H9 (cell line): ENCODE measurements around the gene SLC35E3. TPM values are rescaled to one million over a fixed set of nuclear protein-coding genes. Genes with fewer than 3 reads are reported as not detected.

ENCODE experiments used
- DNase-seq: peaks from one replicate; pipeline ENCODE4 v3.0.0-alpha.2; 2017
- H2AFZ ChIP-seq: one replicate; pipeline ENCODE4 v1.6.1; 2013; ENCODE audit warnings: mild to moderate bottlenecking, low read length, control low read depth, moderate library complexity
- H2AK5ac ChIP-seq: 2 replicates; pipeline ENCODE4 v1.6.1; 2013; ENCODE audit warnings: low read length, control low read depth, mixed read lengths; ENCODE audit not compliant: insufficient read length
- H2BK120ac ChIP-seq: one replicate; pipeline ENCODE4 v1.6.1; 2013; ENCODE audit warnings: low read depth, mild to moderate bottlenecking, low read length, control low read depth, inconsistent platforms; ENCODE audit not compliant: poor library complexity, severe bottlenecking
- H2BK12ac ChIP-seq: 2 replicates; pipeline ENCODE4 v1.6.1; 2013; ENCODE audit warnings: low read length, control low read depth, mixed read lengths, low read depth; ENCODE audit not compliant: insufficient read length
- H2BK15ac ChIP-seq: 2 replicates; pipeline ENCODE4 v1.6.1; 2013; ENCODE audit warnings: low read depth, low read length, control low read depth
- H2BK20ac ChIP-seq: one replicate; pipeline ENCODE4 v1.6.1; 2013; ENCODE audit warnings: low read depth, mild to moderate bottlenecking, low read length, control low read depth, inconsistent platforms; ENCODE audit not compliant: poor library complexity, severe bottlenecking
- H2BK5ac ChIP-seq: 2 replicates; pipeline ENCODE4 v1.6.1; 2013; ENCODE audit warnings: low read length, control low read depth, mixed read lengths; ENCODE audit not compliant: insufficient read length
- H3K14ac ChIP-seq: 2 replicates; pipeline ENCODE4 v1.6.1; 2013; ENCODE audit warnings: low read length, control low read depth; ENCODE audit not compliant: insufficient read depth
- H3K18ac ChIP-seq: 2 replicates; pipeline ENCODE4 v1.6.1; 2013; ENCODE audit warnings: low read depth, mild to moderate bottlenecking, mixed read lengths, low read length, control low read depth; ENCODE audit not compliant: insufficient read length
- H3K23ac ChIP-seq: 2 replicates; pipeline ENCODE4 v1.6.1; 2013; ENCODE audit warnings: low read length, control low read depth, mixed read lengths, low read depth; ENCODE audit not compliant: insufficient read length
- H3K23me2 ChIP-seq: 2 replicates; pipeline ENCODE4 v1.6.1; 2013; ENCODE audit warnings: low read depth, mild to moderate bottlenecking, mixed read lengths, low read length, control low read depth; ENCODE audit not compliant: insufficient read length, poor library complexity, severe bottlenecking
- H3K27ac ChIP-seq: 2 replicates; pipeline ENCODE4 v1.5.1; 2013; ENCODE audit warnings: low read length, control low read depth, mixed read lengths, low read depth; ENCODE audit not compliant: insufficient read length
- H3K27me3 ChIP-seq: 2 replicates; pipeline ENCODE4 v1.6.1; 2013; ENCODE audit warnings: low read length, control low read depth, inconsistent platforms; ENCODE audit not compliant: insufficient read depth
- H3K4ac ChIP-seq: 2 replicates; pipeline ENCODE4 v1.6.1; 2013; ENCODE audit warnings: low read depth, mild to moderate bottlenecking, control low read depth, inconsistent platforms, low read length, moderate library complexity
- H3K4me1 ChIP-seq: 2 replicates; pipeline ENCODE4 v1.6.1; 2013; ENCODE audit warnings: low read length, control low read depth, inconsistent platforms; ENCODE audit not compliant: insufficient read depth
- H3K4me2 ChIP-seq: 2 replicates; pipeline ENCODE4 v1.6.1; 2013; ENCODE audit warnings: low read length, control low read depth, mixed read lengths; ENCODE audit not compliant: insufficient read length, insufficient read depth
- H3K56ac ChIP-seq: 2 replicates; pipeline ENCODE4 v1.6.1; 2013; ENCODE audit warnings: low read depth, mild to moderate bottlenecking, mixed read lengths, low read length, control low read depth; ENCODE audit not compliant: insufficient read length
- H3K79me1 ChIP-seq: 2 replicates; pipeline ENCODE4 v1.6.1; 2013; ENCODE audit warnings: low read depth, mild to moderate bottlenecking, moderate library complexity, low read length, control low read depth, inconsistent platforms; ENCODE audit not compliant: insufficient read depth, poor library complexity, severe bottlenecking
- H3K79me2 ChIP-seq: 2 replicates; pipeline ENCODE4 v1.6.1; 2013; ENCODE audit warnings: low read length, control low read depth, inconsistent platforms; ENCODE audit not compliant: insufficient read depth
- H3K9ac ChIP-seq: 2 replicates; pipeline ENCODE4 v1.6.1; 2013; ENCODE audit warnings: low read length, control low read depth, mixed read lengths; ENCODE audit not compliant: insufficient read length; ENCODE audit errors: extremely low read depth
- H3K9me3 ChIP-seq: one replicate; pipeline ENCODE4 v1.6.1; 2013; ENCODE audit warnings: low read depth, low read length, inconsistent platforms; ENCODE audit not compliant: control insufficient read depth
- H3T11ph ChIP-seq: one replicate; pipeline ENCODE4 v1.6.1; 2013; ENCODE audit warnings: mild to moderate bottlenecking, low read length, control low read depth, inconsistent platforms
- H4K20me1 ChIP-seq: one replicate; pipeline ENCODE4 v1.6.1; 2013; ENCODE audit not compliant: control insufficient read depth, insufficient read length, insufficient read depth
- H4K5ac ChIP-seq: 2 replicates; pipeline ENCODE4 v1.6.1; 2013; ENCODE audit warnings: low read depth, mild to moderate bottlenecking, mixed read lengths, low read length, control low read depth; ENCODE audit not compliant: insufficient read length
- H4K8ac ChIP-seq: replicated peaks from 2 replicates; pipeline ENCODE4 v1.6.1; 2013; ENCODE audit warnings: low read length, control low read depth, mixed read lengths, low read depth; ENCODE audit not compliant: insufficient read length
- H4K91ac ChIP-seq: 2 replicates; pipeline ENCODE4 v1.6.1; 2013; ENCODE audit warnings: low read depth, mild to moderate bottlenecking, moderate library complexity, mixed read lengths, low read length, control low read depth; ENCODE audit not compliant: insufficient read length
- H3K27ac Mint-ChIP-seq, 3 experiments: 2 replicates in 2 of 3; 3 replicates in 1 of 3; pipeline ENCODE4 v1.8.0; 2020 to 2021; ENCODE audit warnings: mixed read lengths in 3 of 3, mild to moderate bottlenecking in 1 of 3, moderate library complexity in 1 of 3
- H3K27me3 Mint-ChIP-seq: 2 replicates; pipeline ENCODE4 v1.8.0; 2021; ENCODE audit warnings: low read depth, mild to moderate bottlenecking, moderate library complexity, mixed read lengths
- H3K36me3 Mint-ChIP-seq, 3 experiments: 2 replicates in 2 of 3; 3 replicates in 1 of 3; pipeline ENCODE4 v1.8.0; 2020 to 2021; ENCODE audit warnings: low read depth in 3 of 3, mixed read lengths in 3 of 3; ENCODE audit not compliant: insufficient read depth in 1 of 3
- H3K4me1 Mint-ChIP-seq, 2 experiments: 2 replicates each; pipeline ENCODE4 v1.8.0; 2020; ENCODE audit warnings: mixed read lengths in 2 of 2
- H3K4me3 Mint-ChIP-seq, 2 experiments: 2 replicates in 1 of 2; 3 replicates in 1 of 2; pipeline ENCODE4 v1.8.0; 2020 to 2021; ENCODE audit warnings: mild to moderate bottlenecking in 2 of 2, mixed read lengths in 2 of 2, moderate library complexity in 1 of 2
- H3K9me3 Mint-ChIP-seq, 2 experiments: 2 replicates in 1 of 2; 3 replicates in 1 of 2; pipeline ENCODE4 v1.8.0; 2020; ENCODE audit warnings: mild to moderate bottlenecking in 2 of 2, mixed read lengths in 2 of 2, moderate library complexity in 1 of 2
- WGBS: extraction: QIAGEN DNeasy Blood & Tissue Kit; methylation state at CpG from one replicate; pipeline ENCODE4 v1.1.7; 2013; ENCODE audit warnings: missing lambda C conversion rate, low lambda C conversion rate, mixed read lengths; ENCODE audit not compliant: insufficient read length; ENCODE audit errors: extremely low coverage; 5-methylcytosine and 5-hydroxymethylcytosine counted together
- total RNA-seq: library from RNA; stranded (reverse); gene quantifications from 2 replicates; pipeline ENCODE4 v1.2.1, GENCODE V29; 2021
- TF ChIP-seq, protein P1 (sequence below): fragments of 200-600 bp; sonication (generic); conservative IDR thresholded peaks from 3 replicates; pipeline ENCODE4 v1.8.0; 2021; ENCODE audit warnings: antibody characterized with exemption, mild to moderate bottlenecking

SLC35E3 gene
- total RNA-seq, 1 experiment from 2014 or later: 17.9 TPM

DNA sequence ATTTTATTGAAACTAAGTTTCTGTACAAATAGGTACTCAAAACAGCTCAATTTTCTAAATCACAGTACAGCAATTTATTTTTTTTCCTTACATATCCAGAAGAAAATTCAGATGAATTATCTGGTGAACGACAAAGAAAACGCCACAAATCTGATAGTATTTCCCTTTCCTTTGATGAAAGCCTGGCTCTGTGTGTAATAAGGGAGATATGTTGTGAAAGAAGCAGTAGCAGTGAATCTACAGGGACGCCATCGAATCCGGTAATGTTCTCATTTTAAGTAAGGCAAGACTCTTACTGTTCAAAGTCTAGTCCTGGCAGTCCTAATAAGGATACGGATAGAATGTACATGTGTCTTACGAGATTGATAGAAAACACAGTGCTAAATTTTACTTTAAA, 82.7 kb downstream of the SLC35E3 start:
- Mint-ChIP-seq H3K27ac (no peak overlapping the region), H3K9me3 (no peaks in the 10 kb centered on the region), H3K4me3 (no peak overlapping the region), H3K27me3 (no peaks in the 10 kb centered on the region), H3K4me1 (peaks cover 9 to 20% of the 10 kb centered on the region in 2 experiments), H3K36me3 (peaks cover 36 to 83% (median 63%) of the 10 kb centered on the region in 3 experiments; a peak in 6 of 7 replicates)
- Histone ChIP-seq H3K27me3 (no peaks in the 10 kb centered on the region), H2BK20ac (no peak overlapping the region), H4K91ac (no peak overlapping the region), H3K23ac (no peak overlapping the region), H4K8ac (no peak overlapping the region), H2BK12ac (no peak overlapping the region), H2AFZ (no peak overlapping the region), H3K4ac (no peak overlapping the region), H3K4me2 (no peak overlapping the region), H3K14ac (no peak overlapping the region), H3K56ac (no peak overlapping the region), H2AK5ac (no peak overlapping the region), H2BK15ac (no peak overlapping the region), H4K5ac (no peak overlapping the region), H3K23me2 (no peaks in the 10 kb centered on the region), H2BK5ac (no peak overlapping the region), H3K79me2 (no peaks in the 10 kb centered on the region), H3K9ac (no peak overlapping the region), H2BK120ac (no peak overlapping the region), H3K4me1 (no peaks in the 10 kb centered on the region), H3K18ac (no peak overlapping the region), H3K79me1 (no peaks in the 10 kb centered on the region), H3K9me3 (no peaks in the 10 kb centered on the region), H4K20me1 (no peaks in the 10 kb centered on the region), H3K27ac (no peak overlapping the region), H3T11ph (no peak overlapping the region)
- no CpG with 5 or more reads among the region's 7 CpGs for WGBS
- no peak for DNase-seq
- TF ChIP-seq, protein P1, sequence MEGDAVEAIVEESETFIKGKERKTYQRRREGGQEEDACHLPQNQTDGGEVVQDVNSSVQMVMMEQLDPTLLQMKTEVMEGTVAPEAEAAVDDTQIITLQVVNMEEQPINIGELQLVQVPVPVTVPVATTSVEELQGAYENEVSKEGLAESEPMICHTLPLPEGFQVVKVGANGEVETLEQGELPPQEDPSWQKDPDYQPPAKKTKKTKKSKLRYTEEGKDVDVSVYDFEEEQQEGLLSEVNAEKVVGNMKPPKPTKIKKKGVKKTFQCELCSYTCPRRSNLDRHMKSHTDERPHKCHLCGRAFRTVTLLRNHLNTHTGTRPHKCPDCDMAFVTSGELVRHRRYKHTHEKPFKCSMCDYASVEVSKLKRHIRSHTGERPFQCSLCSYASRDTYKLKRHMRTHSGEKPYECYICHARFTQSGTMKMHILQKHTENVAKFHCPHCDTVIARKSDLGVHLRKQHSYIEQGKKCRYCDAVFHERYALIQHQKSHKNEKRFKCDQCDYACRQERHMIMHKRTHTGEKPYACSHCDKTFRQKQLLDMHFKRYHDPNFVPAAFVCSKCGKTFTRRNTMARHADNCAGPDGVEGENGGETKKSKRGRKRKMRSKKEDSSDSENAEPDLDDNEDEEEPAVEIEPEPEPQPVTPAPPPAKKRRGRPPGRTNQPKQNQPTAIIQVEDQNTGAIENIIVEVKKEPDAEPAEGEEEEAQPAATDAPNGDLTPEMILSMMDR: no peak

Other genes with a start within 250 kb of the SLC35E3 start
- gene RAP1B, start 135.3 kb upstream of the SLC35E3 start, total RNA-seq: 89.1 and 97.7 TPM in 2 replicates
- gene NUP107, start 59.2 kb upstream of the SLC35E3 start, total RNA-seq: 142 and 147 TPM in 2 replicates
- gene MDM2, start 62.0 kb downstream of the SLC35E3 start, total RNA-seq: 159 and 162 TPM in 2 replicates
- 0.53 and 1.2 TPM in 2 replicates for gene CPM, start 187.0 kb downstream of the SLC35E3 start, total RNA-seq